ENCODE measurements around the gene IFI44L.
A peak's percentile ranks its signal among the peaks of the same experiment; 100 is the strongest.

IFI44L gene

GRCh38 chr1:78607944-78608343 is 12.3 kb upstream of the IFI44L start:
- no peak for TF ChIP-seq CTCF (IDR thresholded peaks at IDR 0.05; ENCODE audit: extremely low read depth, insufficient read depth, missing control alignments)
- in situ Hi-C loops (cut with MboI; ENCODE audit: low pct_unique_long_range_greater_than_20kb, low sequenced_read_pairs, unreplicated experiment), result loop anchor here (10.0 kb wide), 1 partner anchor 483 kb away; no protein-coding TSS in a partner anchor
- DNase-seq (ENCODE audit: low spot score), result no peak

GRCh38 chr1:78617615-78618026 is 2.6 kb upstream of the IFI44L start:
- peak; percentile 73 for TF ChIP-seq CTCF (IDR thresholded peaks at IDR 0.05; ENCODE audit: extremely low read depth, insufficient read depth, missing control alignments)
- DNase-seq (ENCODE audit: low spot score), result peak; percentile 23
- in situ Hi-C loops (cut with MboI; ENCODE audit: low pct_unique_long_range_greater_than_20kb, low sequenced_read_pairs, unreplicated experiment), result no loop called here

- in situ Hi-C loops (cut with MboI; ENCODE audit: low pct_unique_long_range_greater_than_20kb, low sequenced_read_pairs, unreplicated experiment), result no loop called here
- DNase-seq (ENCODE audit: low spot score), result no peak
Measured at GRCh38 chr1:78619032-78619431, 1.2 kb upstream of the IFI44L start.

GRCh38 chr1:78619446-78619802 is 824 bp upstream of the IFI44L start:
- TF ChIP-seq CTCF (IDR thresholded peaks at IDR 0.05; ENCODE audit: extremely low read depth, insufficient read depth, missing control alignments), result no peak
- no peak for DNase-seq (ENCODE audit: low spot score)
- in situ Hi-C loops (cut with MboI; ENCODE audit: low pct_unique_long_range_greater_than_20kb, low sequenced_read_pairs, unreplicated experiment), result no loop called here

More at GRCh38 chr1:78619032-78619431, 1.2 kb upstream of the IFI44L start:
- TF ChIP-seq CTCF (IDR thresholded peaks at IDR 0.05; ENCODE audit: extremely low read depth, insufficient read depth, missing control alignments), result no peak

GRCh38 chr1:78620666-78621065 is 418 bp downstream of the IFI44L start:
- TF ChIP-seq CTCF (IDR thresholded peaks at IDR 0.05; ENCODE audit: extremely low read depth, insufficient read depth, missing control alignments), result no peak
- in situ Hi-C loops (cut with MboI; ENCODE audit: low pct_unique_long_range_greater_than_20kb, low sequenced_read_pairs, unreplicated experiment), result no loop called here
- no peak for DNase-seq (ENCODE audit: low spot score)

GRCh38 chr1:78622548-78622947 is 2.3 kb downstream of the IFI44L start:
- no peak for DNase-seq (ENCODE audit: low spot score)
- no peak for TF ChIP-seq CTCF (IDR thresholded peaks at IDR 0.05; ENCODE audit: extremely low read depth, insufficient read depth, missing control alignments)
- in situ Hi-C loops (cut with MboI; ENCODE audit: low pct_unique_long_range_greater_than_20kb, low sequenced_read_pairs, unreplicated experiment), result no loop called here

- TF ChIP-seq CTCF (IDR thresholded peaks at IDR 0.05; ENCODE audit: extremely low read depth, insufficient read depth, missing control alignments), result no peak
- no peak for DNase-seq (ENCODE audit: low spot score)
- in situ Hi-C loops (cut with MboI; ENCODE audit: low pct_unique_long_range_greater_than_20kb, low sequenced_read_pairs, unreplicated experiment), result no loop called here
Measured at GRCh38 chr1:78624035-78624434, 3.8 kb downstream of the IFI44L start.

Measured in GM13977 (cell line).